HepG2 (cell line): ENCODE measurements around the gene KIAA1217. TPM values are rescaled to one million over a fixed set of nuclear protein-coding genes. Genes with fewer than 3 reads are reported as not detected.

ENCODE experiments used
- CC2D1A ChIP-seq: sonication (generic); formaldehyde crosslinking; IDR thresholded peaks from 2 replicates; pipeline ENCODE4 v1.8.1; 2023; ENCODE audit warnings: mild to moderate bottlenecking, missing genetic modification reagents
- NR2C2 ChIP-seq: sonication (generic); formaldehyde crosslinking; IDR thresholded peaks from 2 replicates; pipeline ENCODE4 v1.4.0; 2020; ENCODE audit warnings: missing genetic modification reagents, mild to moderate bottlenecking, moderate library complexity, borderline replicate concordance
- RAD51 ChIP-seq: fragments of 450-650 bp; IDR thresholded peaks from 2 replicates; pipeline ENCODE4 v1.6.1; 2016; ENCODE audit warnings: borderline replicate concordance
- REXO4 ChIP-seq: sonication (generic); formaldehyde crosslinking; IDR thresholded peaks from 2 replicates; pipeline ENCODE4 v1.8.0; 2022; ENCODE audit warnings: missing genetic modification reagents, mild to moderate bottlenecking, borderline replicate concordance
- SATB2 ChIP-seq: sonication (generic); formaldehyde crosslinking; IDR thresholded peaks from 2 replicates; pipeline ENCODE4 v1.5.0; 2020; ENCODE audit warnings: missing genetic modification reagents
- YEATS2 ChIP-seq: sonication (generic); formaldehyde crosslinking; IDR thresholded peaks from 2 replicates; pipeline ENCODE4 v1.4.0; 2020; ENCODE audit warnings: missing genetic modification reagents, borderline replicate concordance
- ZNF230 ChIP-seq: sonication (generic); formaldehyde crosslinking; IDR thresholded peaks from 2 replicates; pipeline ENCODE4 v1.4.0; 2020; ENCODE audit warnings: mild to moderate bottlenecking, missing genetic modification reagents
- ZNF337 ChIP-seq: sonication (generic); formaldehyde crosslinking; IDR thresholded peaks from 2 replicates; pipeline ENCODE4 v1.5.1; 2020; ENCODE audit warnings: missing genetic modification reagents, low read depth, mild to moderate bottlenecking, borderline replicate concordance
- ZNF660 ChIP-seq: sonication (generic); formaldehyde crosslinking; IDR thresholded peaks from 2 replicates; pipeline ENCODE4 v1.5.1; 2020; ENCODE audit warnings: mild to moderate bottlenecking, low read depth, missing genetic modification reagents, borderline replicate concordance
- ZNF772 ChIP-seq: sonication (generic); formaldehyde crosslinking; IDR thresholded peaks from 2 replicates; pipeline ENCODE4 v1.5.0; 2020; ENCODE audit warnings: mild to moderate bottlenecking, missing genetic modification reagents
- ZNF776 ChIP-seq: sonication (generic); formaldehyde crosslinking; IDR thresholded peaks from 2 replicates; pipeline ENCODE4 v1.4.0; 2020; ENCODE audit warnings: mild to moderate bottlenecking, missing genetic modification reagents
- ZNF788 ChIP-seq: sonication (generic); formaldehyde crosslinking; IDR thresholded peaks from 2 replicates; pipeline ENCODE4 v1.5.0; 2020; ENCODE audit warnings: mild to moderate bottlenecking, missing genetic modification reagents, borderline replicate concordance
- ZNF841 ChIP-seq: sonication (generic); formaldehyde crosslinking; IDR thresholded peaks from 2 replicates; pipeline ENCODE4 v1.8.1; 2023; ENCODE audit warnings: missing genetic modification reagents, borderline replicate concordance
- polyA plus RNA-seq, 8 experiments: library from polyadenylated mRNA; depleted of rRNA in 3 of 8; stranded (reverse) in 7 of 8; unstranded in 1 of 8; fragments of >200 nt; fragmentation: Illumina TruSeq in 4 of 8; extraction: Trizol in 4 of 8; gene quantifications; 2 replicates each; pipeline versions ENCODE4 v1.2.1 to v1.2.3, GENCODE V29; 2011 to 2016; ENCODE audit warnings: low read depth in 4 of 8, missing spikeins in 1 of 8, mixed read lengths in 1 of 8; ENCODE audit not compliant: insufficient read depth in 1 of 8
- total RNA-seq, 5 experiments: library from RNA; depleted of rRNA; stranded (reverse); fragments of >200 nt; fragmentation: Illumina TruSeq; extraction: Trizol; gene quantifications; 2 replicates each; pipeline ENCODE4 v1.2.3, GENCODE V29; 2016; ENCODE audit warnings: low read depth in 1 of 5
- TF ChIP-seq, protein P1 (sequence below): sonication (generic); formaldehyde crosslinking; IDR thresholded peaks from 2 replicates; pipeline ENCODE4 v1.4.0; 2020; ENCODE audit warnings: missing genetic modification reagents, borderline replicate concordance
- TF ChIP-seq, protein P2 (sequence below): IDR thresholded peaks from 2 replicates; pipeline ENCODE4 v1.6.1; 2016; ENCODE audit warnings: missing compliant biosample characterization, missing genetic modification reagents, borderline replicate concordance
- TF ChIP-seq, protein P3 (sequence below): sonication (generic); formaldehyde crosslinking; IDR thresholded peaks from 2 replicates; pipeline ENCODE4 v1.4.0; 2020; ENCODE audit warnings: missing genetic modification reagents
- TF ChIP-seq, protein P4 (sequence below): sonication (generic); formaldehyde crosslinking; IDR thresholded peaks from 2 replicates; pipeline ENCODE4 v1.4.0; 2020; ENCODE audit warnings: mild to moderate bottlenecking, missing genetic modification reagents, borderline replicate concordance

Gene KIAA1217
- total and polyA plus RNA-seq, 2 of the 13 experiments (the other 11 are each of a cell fraction or from before 2014, with no cell fraction given) = 4.6 to 10.9 TPM

DNA sequence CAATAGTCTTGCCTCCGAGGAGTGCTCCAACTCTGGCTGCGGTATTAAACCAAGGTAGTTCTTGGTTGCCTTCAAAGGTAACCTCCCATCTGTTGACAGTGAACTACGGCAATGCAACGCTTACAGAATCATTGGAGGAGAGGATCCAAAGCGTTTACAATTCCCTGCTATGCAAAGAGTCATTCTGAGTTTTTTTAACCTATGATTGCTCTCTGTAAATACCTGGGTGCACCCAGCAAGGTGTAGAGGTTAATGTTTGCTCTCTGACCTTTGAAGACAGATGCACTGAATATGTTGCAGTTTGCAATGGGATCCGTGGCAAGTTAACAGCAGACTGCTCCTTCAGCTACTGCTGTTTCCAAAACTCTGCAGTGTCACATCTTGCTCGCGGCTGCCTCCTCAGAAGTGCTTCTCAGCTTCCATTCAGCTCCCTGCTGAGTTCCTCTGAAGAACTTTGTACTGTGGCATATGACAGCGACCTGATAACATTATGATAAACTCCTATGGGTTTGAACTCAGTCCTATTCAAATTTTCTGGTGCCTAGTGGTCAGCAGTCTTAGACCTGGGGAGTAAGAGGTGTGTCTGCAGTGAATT is 29.0 kb downstream of the KIAA1217 start (continued):
- TF ChIP-seq, protein P1, sequence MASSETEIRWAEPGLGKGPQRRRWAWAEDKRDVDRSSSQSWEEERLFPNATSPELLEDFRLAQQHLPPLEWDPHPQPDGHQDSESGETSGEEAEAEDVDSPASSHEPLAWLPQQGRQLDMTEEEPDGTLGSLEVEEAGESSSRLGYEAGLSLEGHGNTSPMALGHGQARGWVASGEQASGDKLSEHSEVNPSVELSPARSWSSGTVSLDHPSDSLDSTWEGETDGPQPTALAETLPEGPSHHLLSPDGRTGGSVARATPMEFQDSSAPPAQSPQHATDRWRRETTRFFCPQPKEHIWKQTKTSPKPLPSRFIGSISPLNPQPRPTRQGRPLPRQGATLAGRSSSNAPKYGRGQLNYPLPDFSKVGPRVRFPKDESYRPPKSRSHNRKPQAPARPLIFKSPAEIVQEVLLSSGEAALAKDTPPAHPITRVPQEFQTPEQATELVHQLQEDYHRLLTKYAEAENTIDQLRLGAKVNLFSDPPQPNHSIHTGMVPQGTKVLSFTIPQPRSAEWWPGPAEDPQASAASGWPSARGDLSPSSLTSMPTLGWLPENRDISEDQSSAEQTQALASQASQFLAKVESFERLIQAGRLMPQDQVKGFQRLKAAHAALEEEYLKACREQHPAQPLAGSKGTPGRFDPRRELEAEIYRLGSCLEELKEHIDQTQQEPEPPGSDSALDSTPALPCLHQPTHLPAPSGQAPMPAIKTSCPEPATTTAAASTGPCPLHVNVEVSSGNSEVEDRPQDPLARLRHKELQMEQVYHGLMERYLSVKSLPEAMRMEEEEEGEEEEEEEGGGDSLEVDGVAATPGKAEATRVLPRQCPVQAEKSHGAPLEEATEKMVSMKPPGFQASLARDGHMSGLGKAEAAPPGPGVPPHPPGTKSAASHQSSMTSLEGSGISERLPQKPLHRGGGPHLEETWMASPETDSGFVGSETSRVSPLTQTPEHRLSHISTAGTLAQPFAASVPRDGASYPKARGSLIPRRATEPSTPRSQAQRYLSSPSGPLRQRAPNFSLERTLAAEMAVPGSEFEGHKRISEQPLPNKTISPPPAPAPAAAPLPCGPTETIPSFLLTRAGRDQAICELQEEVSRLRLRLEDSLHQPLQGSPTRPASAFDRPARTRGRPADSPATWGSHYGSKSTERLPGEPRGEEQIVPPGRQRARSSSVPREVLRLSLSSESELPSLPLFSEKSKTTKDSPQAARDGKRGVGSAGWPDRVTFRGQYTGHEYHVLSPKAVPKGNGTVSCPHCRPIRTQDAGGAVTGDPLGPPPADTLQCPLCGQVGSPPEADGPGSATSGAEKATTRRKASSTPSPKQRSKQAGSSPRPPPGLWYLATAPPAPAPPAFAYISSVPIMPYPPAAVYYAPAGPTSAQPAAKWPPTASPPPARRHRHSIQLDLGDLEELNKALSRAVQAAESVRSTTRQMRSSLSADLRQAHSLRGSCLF = no peak
- TF ChIP-seq ZNF660 (CRISPR knock-in tag) (no peak), ZNF337 (CRISPR knock-in tag) (no peak), NR2C2 (CRISPR knock-in tag) (peak; percentile 38; the same call in 1 of the 2 replicates), ZNF788 (CRISPR knock-in tag) (no peak), ZNF772 (no peak), CC2D1A (CRISPR knock-in tag) (no peak), SATB2 (CRISPR knock-in tag) (no peak), ZNF841 (CRISPR knock-in tag) (no peak), ZNF230 (CRISPR knock-in tag) (no peak), RAD51 (no peak), REXO4 (no peak), YEATS2 (CRISPR knock-in tag) (no peak), ZNF776 (no peak)
- TF ChIP-seq, protein P2, sequence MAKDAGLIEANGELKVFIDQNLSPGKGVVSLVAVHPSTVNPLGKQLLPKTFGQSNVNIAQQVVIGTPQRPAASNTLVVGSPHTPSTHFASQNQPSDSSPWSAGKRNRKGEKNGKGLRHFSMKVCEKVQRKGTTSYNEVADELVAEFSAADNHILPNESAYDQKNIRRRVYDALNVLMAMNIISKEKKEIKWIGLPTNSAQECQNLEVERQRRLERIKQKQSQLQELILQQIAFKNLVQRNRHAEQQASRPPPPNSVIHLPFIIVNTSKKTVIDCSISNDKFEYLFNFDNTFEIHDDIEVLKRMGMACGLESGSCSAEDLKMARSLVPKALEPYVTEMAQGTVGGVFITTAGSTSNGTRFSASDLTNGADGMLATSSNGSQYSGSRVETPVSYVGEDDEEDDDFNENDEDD = no peak
- TF ChIP-seq, protein P3, sequence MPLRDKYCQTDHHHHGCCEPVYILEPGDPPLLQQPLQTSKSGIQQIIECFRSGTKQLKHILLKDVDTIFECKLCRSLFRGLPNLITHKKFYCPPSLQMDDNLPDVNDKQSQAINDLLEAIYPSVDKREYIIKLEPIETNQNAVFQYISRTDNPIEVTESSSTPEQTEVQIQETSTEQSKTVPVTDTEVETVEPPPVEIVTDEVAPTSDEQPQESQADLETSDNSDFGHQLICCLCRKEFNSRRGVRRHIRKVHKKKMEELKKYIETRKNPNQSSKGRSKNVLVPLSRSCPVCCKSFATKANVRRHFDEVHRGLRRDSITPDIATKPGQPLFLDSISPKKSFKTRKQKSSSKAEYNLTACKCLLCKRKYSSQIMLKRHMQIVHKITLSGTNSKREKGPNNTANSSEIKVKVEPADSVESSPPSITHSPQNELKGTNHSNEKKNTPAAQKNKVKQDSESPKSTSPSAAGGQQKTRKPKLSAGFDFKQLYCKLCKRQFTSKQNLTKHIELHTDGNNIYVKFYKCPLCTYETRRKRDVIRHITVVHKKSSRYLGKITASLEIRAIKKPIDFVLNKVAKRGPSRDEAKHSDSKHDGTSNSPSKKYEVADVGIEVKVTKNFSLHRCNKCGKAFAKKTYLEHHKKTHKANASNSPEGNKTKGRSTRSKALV (CRISPR knock-in tag) = no peak
- TF ChIP-seq, protein P4, sequence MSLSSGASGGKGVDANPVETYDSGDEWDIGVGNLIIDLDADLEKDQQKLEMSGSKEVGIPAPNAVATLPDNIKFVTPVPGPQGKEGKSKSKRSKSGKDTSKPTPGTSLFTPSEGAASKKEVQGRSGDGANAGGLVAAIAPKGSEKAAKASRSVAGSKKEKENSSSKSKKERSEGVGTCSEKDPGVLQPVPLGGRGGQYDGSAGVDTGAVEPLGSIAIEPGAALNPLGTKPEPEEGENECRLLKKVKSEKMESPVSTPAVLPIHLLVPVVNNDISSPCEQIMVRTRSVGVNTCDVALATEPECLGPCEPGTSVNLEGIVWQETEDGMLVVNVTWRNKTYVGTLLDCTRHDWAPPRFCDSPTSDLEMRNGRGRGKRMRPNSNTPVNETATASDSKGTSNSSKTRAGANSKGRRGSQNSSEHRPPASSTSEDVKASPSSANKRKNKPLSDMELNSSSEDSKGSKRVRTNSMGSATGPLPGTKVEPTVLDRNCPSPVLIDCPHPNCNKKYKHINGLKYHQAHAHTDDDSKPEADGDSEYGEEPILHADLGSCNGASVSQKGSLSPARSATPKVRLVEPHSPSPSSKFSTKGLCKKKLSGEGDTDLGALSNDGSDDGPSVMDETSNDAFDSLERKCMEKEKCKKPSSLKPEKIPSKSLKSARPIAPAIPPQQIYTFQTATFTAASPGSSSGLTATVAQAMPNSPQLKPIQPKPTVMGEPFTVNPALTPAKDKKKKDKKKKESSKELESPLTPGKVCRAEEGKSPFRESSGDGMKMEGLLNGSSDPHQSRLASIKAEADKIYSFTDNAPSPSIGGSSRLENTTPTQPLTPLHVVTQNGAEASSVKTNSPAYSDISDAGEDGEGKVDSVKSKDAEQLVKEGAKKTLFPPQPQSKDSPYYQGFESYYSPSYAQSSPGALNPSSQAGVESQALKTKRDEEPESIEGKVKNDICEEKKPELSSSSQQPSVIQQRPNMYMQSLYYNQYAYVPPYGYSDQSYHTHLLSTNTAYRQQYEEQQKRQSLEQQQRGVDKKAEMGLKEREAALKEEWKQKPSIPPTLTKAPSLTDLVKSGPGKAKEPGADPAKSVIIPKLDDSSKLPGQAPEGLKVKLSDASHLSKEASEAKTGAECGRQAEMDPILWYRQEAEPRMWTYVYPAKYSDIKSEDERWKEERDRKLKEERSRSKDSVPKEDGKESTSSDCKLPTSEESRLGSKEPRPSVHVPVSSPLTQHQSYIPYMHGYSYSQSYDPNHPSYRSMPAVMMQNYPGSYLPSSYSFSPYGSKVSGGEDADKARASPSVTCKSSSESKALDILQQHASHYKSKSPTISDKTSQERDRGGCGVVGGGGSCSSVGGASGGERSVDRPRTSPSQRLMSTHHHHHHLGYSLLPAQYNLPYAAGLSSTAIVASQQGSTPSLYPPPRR = peak; percentile 83
